Motor neuron (in vitro differentiated cells): Measurements from ENCODE around the gene ARHGAP24. TPM values are rescaled to one million over a fixed set of nuclear protein-coding genes. Genes with fewer than 3 reads are reported as not detected.

ENCODE experiments used
- ATAC-seq, 8 experiments: fragments of 200-7000 bp; cut with Tn5 transposase; replicated peaks in 6 of 8; 2 replicates each; pipeline ENCODE4 v1.8.0; 2021; ENCODE audit warnings: mild to moderate bottlenecking in 8 of 8, moderate library complexity in 8 of 8
- H3K27ac ChIP-seq, 2 donors: fragments of 250-450 bp; sonication (Bioruptor Pico); 2 replicates each; pipeline ENCODE4 v1.9.0; 2021; ENCODE audit warnings: antibody characterized with exemption in 2 of 2, mild to moderate bottlenecking in 2 of 2, moderate library complexity in 1 of 2
- H3K4me1 ChIP-seq, 2 donors: fragments of 250-450 bp; sonication (Bioruptor Pico); replicated peaks in 1 of 2; 2 replicates each; pipeline ENCODE4 v1.6.1; 2021; ENCODE audit warnings: antibody characterized with exemption in 2 of 2, mild to moderate bottlenecking in 2 of 2, moderate library complexity in 1 of 2
- H3K4me3 ChIP-seq, 5 donors: fragments of 250-450 bp; sonication (Bioruptor Pico); 2 replicates each; pipeline ENCODE4 v1.9.0; 2021; ENCODE audit warnings: antibody characterized with exemption in 5 of 5, mild to moderate bottlenecking in 5 of 5, moderate library complexity in 4 of 5
- WGBS, 10 experiments: fragments of 450-650 bp; shearing (Covaris generic); methylation state at CpG; one replicate each; pipeline ENCODE4 v1.0.0; 2022; 5-methylcytosine and 5-hydroxymethylcytosine counted together
- in situ Hi-C, 9 experiments: fragments of 400-800 bp; cut with MboI; loops; one replicate each; pipeline ENCODE4 v1.15.0; 2021; ENCODE audit warnings: low sequenced_read_pairs in 9 of 9, low pct_unique_long_range_greater_than_20kb in 2 of 9; ENCODE audit not compliant: unreplicated experiment in 9 of 9
- total RNA-seq, 8 experiments: library from RNA; unstranded; fragments of 300-600 nt; gene quantifications; 2 replicates each; pipeline versions ENCODE4 v1.2.3 to v1.2.4, GENCODE V29; 2022

The ARHGAP24 gene
- total RNA-seq, 8 experiments from 2014 or later: 0.67 to 17.6 (median 2.5) TPM

GRCh38 chr4:86034616-86035015, 559.7 kb downstream of the ARHGAP24 start:
- in situ Hi-C loops: no loop called here
- WGBS, 10 experiments: 89 to 100% (median 94%) methylated on average over 1 to 2 of the region's 2 CpGs; no CpG with 5 or more reads in 3 of the 10 experiments
- Histone ChIP-seq H3K4me1 (peaks cover 2 to 9% of the 10 kb centered on the region in 2 donors), H3K27ac (no peak overlapping the region), H3K4me3 (no peak overlapping the region)
- no peak for ATAC-seq

GRCh38 chr4:86035688-86036087, 560.7 kb downstream of the ARHGAP24 start:
- ATAC-seq: no peak
- in situ Hi-C loops: no loop called here
- Histone ChIP-seq H3K4me3 (no peak overlapping the region), H3K27ac (no peak overlapping the region), H3K4me1 (peaks cover 2 to 9% of the 10 kb centered on the region in 2 donors)
- WGBS, 10 experiments: 82 to 100% (median 100%) methylated on average over 1 of the region's 1 CpG; no CpG with 5 or more reads in 1 of the 10 experiments

- in situ Hi-C loops: no loop called here
- ATAC-seq: no peak
- H3K27ac ChIP-seq: no peak overlapping the region
- 53 to 98% (median 88%) methylated on average over 1 to 4 of the region's 4 CpGs for WGBS, 10 experiments
- H3K4me3 ChIP-seq: no peak overlapping the region
- peaks cover 2 to 9% of the 10 kb centered on the region in 2 donors for H3K4me1 ChIP-seq
Measured at GRCh38 chr4:86036736-86037135, 561.8 kb downstream of the ARHGAP24 start.

- Histone ChIP-seq H3K4me3 (no peak overlapping the region), H3K27ac (no peak overlapping the region), H3K4me1 (peaks cover 2 to 3% of the 10 kb centered on the region in 2 donors)
- in situ Hi-C loops: no loop called here
- ATAC-seq: no peak
- 78 to 100% (median 94%) methylated on average over 1 of the region's 1 CpG; no CpG with 5 or more reads in 1 of the 10 experiments for WGBS, 10 experiments
Measured at GRCh38 chr4:86038037-86038436, 563.1 kb downstream of the ARHGAP24 start.

GRCh38 chr4:86043755-86044592, 569.0 kb downstream of the ARHGAP24 start:
- H3K27ac ChIP-seq: no peak overlapping the region
- 0 to 42% (median 14%) methylated on average over 1 to 8 of the region's 8 CpGs for WGBS, 10 experiments
- in situ Hi-C loops: no loop called here
- no peak overlapping the region for H3K4me3 ChIP-seq
- H3K4me1 ChIP-seq: no peaks in the 10 kb centered on the region
- peak in 7 of 8 experiments; percentile 48 to 84 (median 69) for ATAC-seq

GRCh38 chr4:86044593-86044985, 569.6 kb downstream of the ARHGAP24 start:
- no peak for ATAC-seq
- in situ Hi-C loops: no loop called here

GRCh38 chr4:86048426-86048825, 573.5 kb downstream of the ARHGAP24 start:
- no peak overlapping the region for H3K4me3 ChIP-seq
- peak in 2 of 8 experiments; percentile 32 to 79 for ATAC-seq

More at GRCh38 chr4:86044593-86044985, 569.6 kb downstream of the ARHGAP24 start:
- Histone ChIP-seq H3K4me3 (no peak overlapping the region), H3K27ac (no peak overlapping the region), H3K4me1 (no peaks in the 10 kb centered on the region)
- 8 to 86% (median 41%) methylated on average over 1 to 3 of the region's 3 CpGs; no CpG with 5 or more reads in 1 of the 10 experiments for WGBS, 10 experiments

GRCh38 chr4:86050496-86050895, 575.5 kb downstream of the ARHGAP24 start:
- H3K4me3 ChIP-seq: no peak overlapping the region
- no peaks in the 10 kb centered on the region for H3K4me1 ChIP-seq
- in situ Hi-C loops: no loop called here
- no peak for ATAC-seq
- WGBS, 10 experiments: 50 to 100% (median 100%) methylated on average over 1 of the region's 1 CpG; no CpG with 5 or more reads in 3 of the 10 experiments
- H3K27ac ChIP-seq: no peak overlapping the region

More at GRCh38 chr4:86048426-86048825, 573.5 kb downstream of the ARHGAP24 start:
- in situ Hi-C loops: no loop called here
- Histone ChIP-seq H3K27ac (no peak overlapping the region), H3K4me1 (no peaks in the 10 kb centered on the region)
- 0 to 100% (median 60%) methylated on average over 1 of the region's 1 CpG; no CpG with 5 or more reads in 3 of the 10 experiments for WGBS, 10 experiments
